GM21515 (cell line): ENCODE measurements around the gene LRP2BP.
A peak's percentile ranks its signal among the peaks of the same experiment; 100 is the strongest.
"Not testable (repeated sequence)": the region's sequence is repeated elsewhere in the genome, so short reads cannot be mapped to it uniquely, and the experiment has no call there.

Experiments used
- ATAC-seq: cut with Tn5 transposase; IDR thresholded peaks from one replicate; pipeline ENCODE4 v1.9.1; 2021; ENCODE audit not compliant: unreplicated experiment

LRP2BP gene

GRCh38 chr4:185362570-185362969 is 33.2 kb downstream of the LRP2BP start:
- ATAC-seq = not testable (repeated sequence)

- no peak for ATAC-seq
Observed at GRCh38 chr4:185361872-185362271, 33.9 kb downstream of the LRP2BP start.

- ATAC-seq = no peak
Observed at GRCh38 chr4:185359767-185360446, 35.8 kb downstream of the LRP2BP start.

- no peak for ATAC-seq
Observed at GRCh38 chr4:185358959-185359358, 36.8 kb downstream of the LRP2BP start.

- ATAC-seq = no peak
Observed at GRCh38 chr4:185358514-185358913, 37.2 kb downstream of the LRP2BP start.

GRCh38 chr4:185357733-185358440 is 37.8 kb downstream of the LRP2BP start:
- no peak for ATAC-seq

GRCh38 chr4:185357211-185357610 is 38.5 kb downstream of the LRP2BP start:
- ATAC-seq = no peak

GRCh38 chr4:185352741-185353140 is 43.0 kb downstream of the LRP2BP start:
- no peak for ATAC-seq

GRCh38 chr4:185352202-185352601 is 43.5 kb downstream of the LRP2BP start:
- ATAC-seq = no peak

GRCh38 chr4:185351691-185352090 is 44.0 kb downstream of the LRP2BP start:
- no peak for ATAC-seq

- no peak for ATAC-seq
Observed at GRCh38 chr4:185346975-185347601, 48.6 kb downstream of the LRP2BP start.

- ATAC-seq = peak; percentile 49
Observed at GRCh38 chr4:185344743-185345538, 50.8 kb downstream of the LRP2BP start.

GRCh38 chr4:185343726-185344581 is 51.8 kb downstream of the LRP2BP start:
- ATAC-seq = no peak

GRCh38 chr4:185341841-185342240 is 53.9 kb downstream of the LRP2BP start:
- ATAC-seq = peak; percentile 66

- ATAC-seq = no peak
Observed at GRCh38 chr4:185341377-185341776, 54.3 kb downstream of the LRP2BP start.

- ATAC-seq = no peak
Observed at GRCh38 chr4:185339941-185340340, 55.8 kb downstream of the LRP2BP start.

GRCh38 chr4:185335579-185335978 is 60.1 kb downstream of the LRP2BP start:
- ATAC-seq = no peak

GRCh38 chr4:185334326-185334725 is 61.4 kb downstream of the LRP2BP start:
- ATAC-seq = no peak

GRCh38 chr4:185332575-185333464 is 62.9 kb downstream of the LRP2BP start:
- ATAC-seq = peak; percentile 65
